D721Med (cell line): Measurements from ENCODE around the gene GNG8.
"Not testable (repeated sequence)": the region's sequence is repeated elsewhere in the genome, so short reads cannot be mapped to it uniquely, and the experiment has no call there.

Source experiments
- DNase-seq: peaks from one replicate; pipeline ENCODE4 v3.0.0; 2011; ENCODE audit warnings: low spot score; ENCODE audit not compliant: insufficient read length
- FAIRE-seq: peaks from 2 replicates; lab custom pipeline; 2011; peaks lifted over from hg19 to GRCh38; lab: Jason Lieb, UNC
- TF ChIP-seq, protein P1 (sequence below): IDR thresholded peaks from 2 replicates; pipeline ENCODE4 v1.5.1; 2012; ENCODE audit warnings: mild to moderate bottlenecking, control low read depth; ENCODE audit not compliant: insufficient read depth; ENCODE audit errors: missing control alignments

GNG8 gene

DNA sequence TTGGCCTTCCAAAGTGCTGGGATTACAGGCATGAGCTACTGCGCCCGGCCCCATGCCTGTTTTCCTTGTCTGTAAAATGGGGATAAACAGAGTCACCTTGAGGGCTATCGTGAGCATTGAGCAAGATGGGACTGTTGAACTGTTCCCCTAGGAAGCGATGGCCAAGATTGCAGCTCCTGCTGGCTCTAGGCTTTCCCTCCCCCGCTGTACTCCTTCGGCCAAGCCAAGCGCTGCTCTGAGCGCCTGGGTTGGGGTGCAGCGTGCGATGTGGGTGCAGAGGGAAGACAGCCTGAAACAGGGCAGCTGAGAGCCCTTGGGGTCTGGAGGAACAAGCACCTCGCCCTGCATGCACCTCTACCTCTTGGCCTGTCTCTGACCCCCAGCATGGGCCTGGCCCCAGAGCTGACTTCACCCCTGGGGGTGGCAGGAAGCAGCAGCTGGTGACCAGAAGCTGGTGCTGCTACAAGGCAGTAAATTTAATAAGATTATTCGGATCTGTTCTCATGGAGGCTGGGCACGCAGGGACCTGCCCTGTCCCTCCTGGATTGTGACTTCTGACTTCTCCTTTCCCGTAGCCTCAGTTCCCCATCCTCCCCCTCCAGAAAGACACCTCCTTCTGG lies 5.3 kb downstream of the GNG8 start:
- FAIRE-seq = no peak
- TF ChIP-seq, protein P1, sequence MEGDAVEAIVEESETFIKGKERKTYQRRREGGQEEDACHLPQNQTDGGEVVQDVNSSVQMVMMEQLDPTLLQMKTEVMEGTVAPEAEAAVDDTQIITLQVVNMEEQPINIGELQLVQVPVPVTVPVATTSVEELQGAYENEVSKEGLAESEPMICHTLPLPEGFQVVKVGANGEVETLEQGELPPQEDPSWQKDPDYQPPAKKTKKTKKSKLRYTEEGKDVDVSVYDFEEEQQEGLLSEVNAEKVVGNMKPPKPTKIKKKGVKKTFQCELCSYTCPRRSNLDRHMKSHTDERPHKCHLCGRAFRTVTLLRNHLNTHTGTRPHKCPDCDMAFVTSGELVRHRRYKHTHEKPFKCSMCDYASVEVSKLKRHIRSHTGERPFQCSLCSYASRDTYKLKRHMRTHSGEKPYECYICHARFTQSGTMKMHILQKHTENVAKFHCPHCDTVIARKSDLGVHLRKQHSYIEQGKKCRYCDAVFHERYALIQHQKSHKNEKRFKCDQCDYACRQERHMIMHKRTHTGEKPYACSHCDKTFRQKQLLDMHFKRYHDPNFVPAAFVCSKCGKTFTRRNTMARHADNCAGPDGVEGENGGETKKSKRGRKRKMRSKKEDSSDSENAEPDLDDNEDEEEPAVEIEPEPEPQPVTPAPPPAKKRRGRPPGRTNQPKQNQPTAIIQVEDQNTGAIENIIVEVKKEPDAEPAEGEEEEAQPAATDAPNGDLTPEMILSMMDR = no peak
- no peak for DNase-seq

DNA sequence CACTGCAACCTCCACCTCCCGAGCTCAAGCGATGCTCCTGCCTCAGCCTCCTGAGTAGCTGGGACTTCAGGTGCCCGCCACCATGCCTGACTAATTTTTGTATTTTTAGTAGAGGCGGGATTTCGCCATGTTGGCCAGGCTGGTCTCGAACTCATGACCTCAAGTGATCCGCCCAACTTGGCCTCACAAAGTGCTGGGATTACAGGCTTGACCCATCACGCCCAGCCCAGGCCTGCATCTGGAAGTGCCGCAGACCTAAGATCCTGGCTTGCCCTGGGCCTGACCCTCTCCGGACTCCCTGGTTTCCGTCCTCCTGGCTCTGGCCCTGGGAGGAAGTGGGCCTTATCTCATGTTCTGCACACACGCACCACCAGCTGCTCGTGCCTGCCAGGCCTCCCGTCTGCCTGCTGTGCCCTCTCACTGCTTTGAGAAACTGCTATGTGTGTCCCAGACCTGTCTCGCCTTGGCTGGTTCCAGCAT lies 6.4 kb downstream of the GNG8 start:
- TF ChIP-seq, protein P1 = no peak
- no peak for DNase-seq
- no peak for FAIRE-seq

DNA sequence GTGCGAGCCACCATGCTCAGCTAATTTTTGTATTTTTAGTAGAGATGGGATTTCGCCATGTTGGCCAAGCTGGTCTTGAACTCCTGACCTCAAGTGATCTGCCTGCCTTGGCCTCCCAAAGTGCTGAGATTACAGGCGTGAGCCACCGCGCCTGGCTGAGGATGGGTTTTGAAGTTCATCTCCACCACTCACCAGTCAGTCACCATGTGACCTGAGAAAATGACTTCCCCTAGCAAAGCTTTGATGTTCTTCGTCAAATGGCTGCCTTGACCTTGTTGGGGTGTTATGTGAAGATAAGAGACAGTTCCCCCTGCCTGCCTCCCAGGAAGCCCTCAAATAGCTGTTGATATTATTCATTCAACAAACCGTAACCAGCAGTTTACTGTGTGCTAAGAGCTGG lies 7.0 kb downstream of the GNG8 start:
- DNase-seq, FAIRE-seq: not testable (repeated sequence)

DNA sequence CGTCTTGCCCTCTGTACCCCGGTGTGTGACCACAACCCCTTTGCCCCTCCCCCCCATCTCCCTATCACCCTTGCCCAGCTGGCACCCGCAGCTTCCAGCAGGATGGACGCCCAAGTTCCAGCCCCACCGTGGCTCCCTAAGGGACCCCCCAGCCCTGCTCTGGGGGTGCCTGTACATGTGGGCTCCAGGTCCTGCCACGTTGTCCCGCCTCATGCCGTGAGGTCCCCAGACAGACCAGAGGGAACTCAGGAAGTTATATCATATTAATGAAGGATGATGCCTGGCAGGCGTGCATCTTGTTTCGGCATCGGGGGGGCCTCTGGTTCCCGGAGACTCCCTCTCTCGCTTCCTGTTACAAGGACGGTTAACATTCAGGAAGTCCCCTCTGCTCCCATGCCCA lies 9.6 kb downstream of the GNG8 start:
- DNase-seq = no peak
- TF ChIP-seq, protein P1 = no peak
- FAIRE-seq = no peak

DNA sequence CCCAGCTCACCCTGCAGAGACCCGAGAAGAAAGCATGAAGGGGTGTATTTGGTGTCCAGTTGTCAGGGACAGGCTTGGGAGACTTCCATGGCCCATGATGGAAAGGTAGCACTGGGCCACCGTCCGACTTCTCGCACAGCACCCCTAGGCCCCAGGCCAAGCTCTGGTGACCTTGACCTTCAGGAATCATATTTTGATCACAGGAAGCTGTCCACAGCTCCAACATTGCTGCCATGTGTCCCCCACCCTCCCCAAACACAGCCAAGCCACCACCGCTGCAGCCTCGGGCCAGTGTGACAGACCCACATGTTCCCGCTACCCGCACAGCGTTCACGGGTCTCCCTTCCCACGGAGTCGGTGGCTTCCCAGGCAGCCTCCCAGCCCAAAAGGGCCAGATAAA lies 10.3 kb downstream of the GNG8 start:
- TF ChIP-seq, protein P1 = no peak
- DNase-seq = no peak
- FAIRE-seq = no peak

DNA sequence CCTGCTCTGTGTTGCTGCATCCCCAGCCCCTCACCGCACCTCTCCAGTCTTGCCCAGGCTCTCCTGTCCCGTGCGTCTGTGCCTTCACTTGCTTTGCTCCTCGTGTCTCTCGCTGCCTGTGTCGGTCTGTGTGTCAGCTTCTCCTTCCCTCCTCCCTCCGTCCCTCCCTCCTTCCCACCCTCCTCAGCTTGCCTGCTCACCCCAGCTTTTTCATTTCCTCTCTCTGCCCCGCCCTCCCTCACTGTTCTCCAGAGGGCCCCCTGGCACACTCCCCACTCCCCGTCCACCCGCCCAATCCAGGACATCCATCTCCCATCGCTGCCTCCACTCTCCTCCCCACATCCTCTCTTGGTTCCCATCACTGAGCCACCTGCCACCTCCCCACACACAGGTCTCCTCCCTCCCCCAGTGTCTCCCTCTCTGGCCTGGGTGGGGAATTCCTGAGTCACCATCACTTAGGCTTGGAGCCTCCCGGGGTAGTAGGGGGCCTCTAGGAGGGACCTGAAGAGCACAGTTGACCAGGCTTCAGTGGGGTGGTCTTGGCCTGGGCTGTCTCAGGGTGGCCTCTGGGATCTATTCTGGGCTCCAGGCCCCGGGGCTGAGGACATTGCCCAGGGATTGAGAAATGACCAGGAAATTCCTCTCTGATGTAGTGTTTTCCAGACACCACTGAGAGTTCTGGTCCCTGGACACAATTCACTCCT lies 10.9 kb downstream of the GNG8 start, which contains the start of gene PTGIR:
PTGIR (minus strand) TSS at position 132 of the 704 bp plus-strand sequence. CDS start 864 bp downstream, outside the sequence.
- TF ChIP-seq, protein P1 = no peak
- DNase-seq = no peak
- no peak for FAIRE-seq

DNA sequence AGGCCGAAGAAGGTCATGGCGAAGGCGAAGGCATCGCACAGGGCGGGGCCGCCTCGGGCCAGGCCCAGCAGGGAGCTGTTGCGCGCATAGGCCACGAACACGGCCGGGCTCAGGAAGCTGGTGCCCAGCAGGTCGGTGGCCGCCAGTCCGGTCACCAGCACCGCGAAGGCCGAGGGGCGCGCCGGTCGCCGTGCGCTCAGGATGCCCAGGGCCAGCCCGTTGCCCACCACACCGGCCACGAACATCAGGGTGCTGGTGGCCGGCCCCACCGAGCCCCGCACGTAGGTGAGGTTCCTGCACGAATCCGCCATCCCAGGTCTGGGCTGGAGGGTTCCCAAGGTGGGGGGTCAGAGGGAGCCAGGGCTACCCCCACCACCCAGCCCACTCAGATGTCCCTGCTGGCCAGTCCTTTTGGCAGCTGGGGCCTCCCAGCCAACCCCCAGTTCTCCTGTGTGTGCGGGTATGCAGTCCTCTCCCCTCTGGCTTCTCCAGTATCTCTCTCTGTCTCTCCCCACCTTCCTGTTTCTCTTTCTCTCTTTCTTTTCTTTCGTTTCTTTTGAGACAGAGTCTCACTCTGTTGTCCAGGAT lies 12.0 kb downstream of the GNG8 start:
- TF ChIP-seq, protein P1 = no peak
- no peak for DNase-seq
- no peak for FAIRE-seq
